NCI-H2196 treated with DMSO at 0.1 percent for 48 hours (cell line): ENCODE measurements around the gene PAK2.
"Not testable (repeated sequence)": the region's sequence is repeated elsewhere in the genome, so short reads cannot be mapped to it uniquely, and the experiment has no call there.

Experiments used
- DNase-seq: peaks from one replicate; lab custom pipeline; 2025; ENCODE audit not compliant: unreplicated experiment; lab: John Stamatoyannopoulos, UW

The PAK2 gene

GRCh38 chr3:196778755-196779154 is 39.1 kb downstream of the PAK2 start:
- DNase-seq: no peak

GRCh38 chr3:196782511-196782910 is 42.9 kb downstream of the PAK2 start:
- DNase-seq: no peak

- DNase-seq: no peak
Measured at GRCh38 chr3:196788528-196788927, 48.9 kb downstream of the PAK2 start.

GRCh38 chr3:196789885-196790359 is 50.3 kb downstream of the PAK2 start:
- no peak for DNase-seq

GRCh38 chr3:196790636-196791035 is 51.0 kb downstream of the PAK2 start:
- DNase-seq: no peak

- DNase-seq: no peak
Measured at GRCh38 chr3:196792771-196793170, 53.1 kb downstream of the PAK2 start.

GRCh38 chr3:196793246-196793645 is 53.6 kb downstream of the PAK2 start:
- DNase-seq: peak; percentile 35

GRCh38 chr3:196794467-196794866 is 54.8 kb downstream of the PAK2 start:
- DNase-seq: no peak

GRCh38 chr3:196796317-196796716 is 56.7 kb downstream of the PAK2 start:
- no peak for DNase-seq

GRCh38 chr3:196800742-196801434 is 61.2 kb downstream of the PAK2 start:
- DNase-seq: no peak

GRCh38 chr3:196803891-196804468 is 64.3 kb downstream of the PAK2 start:
- no peak for DNase-seq

- no peak for DNase-seq
Measured at GRCh38 chr3:196804773-196805172, 65.1 kb downstream of the PAK2 start.

GRCh38 chr3:196810963-196811581 is 71.4 kb downstream of the PAK2 start:
- DNase-seq: no peak

GRCh38 chr3:196812853-196813252 is 73.2 kb downstream of the PAK2 start:
- DNase-seq: no peak

- no peak for DNase-seq
Measured at GRCh38 chr3:196813903-196814302, 74.2 kb downstream of the PAK2 start.

- DNase-seq: no peak
Measured at GRCh38 chr3:196821806-196822355, 82.2 kb downstream of the PAK2 start.

GRCh38 chr3:196829651-196830050 is 90.0 kb downstream of the PAK2 start:
- not testable (repeated sequence) for DNase-seq

GRCh38 chr3:196835086-196835485 is 95.4 kb downstream of the PAK2 start:
- DNase-seq: no peak

- not testable (repeated sequence) for DNase-seq
Measured at GRCh38 chr3:196836626-196837025, 97.0 kb downstream of the PAK2 start.

GRCh38 chr3:196837819-196838420 is 98.3 kb downstream of the PAK2 start:
- peak; percentile 24 for DNase-seq

- not testable (repeated sequence) for DNase-seq
Measured at GRCh38 chr3:196839351-196839750, 99.7 kb downstream of the PAK2 start.
